Measurements from ENCODE around the gene PITPNC1.
"Not testable (repeated sequence)": the region's sequence is repeated elsewhere in the genome, so short reads cannot be mapped to it uniquely, and the experiment has no call there.

The PITPNC1 gene

GRCh38 chr17:67625971-67626370, 248.9 kb downstream of the PITPNC1 start:
- H3K4me2 ChIP-seq (ENCODE audit: low read length) = no peak overlapping the region
- no peak for TF ChIP-seq EZH2 (IDR thresholded peaks at IDR 0.05; ENCODE audit: borderline replicate concordance, low read length)
- TF ChIP-seq CTCF (IDR thresholded peaks at IDR 0.05; ENCODE audit: low read length) = no peak
- H3K4me1 ChIP-seq (ENCODE audit: insufficient read depth, low read length, severe bottlenecking) = no peaks in the 10 kb centered on the region
- H2AFZ ChIP-seq (ENCODE audit: low read length) = no peak overlapping the region
- no peaks in the 10 kb centered on the region for H3K79me2 ChIP-seq (ENCODE audit: insufficient read depth, low read length)
- no peaks in the 10 kb centered on the region; the same call in 1 of the 2 replicates for H3K27me3 ChIP-seq (ENCODE audit: insufficient read depth, low read length)
- H3F3A ChIP-seq (ENCODE audit: insufficient read depth, low read length) = no peaks in the 10 kb centered on the region
- no peaks in the 10 kb centered on the region for H3K9me3 ChIP-seq (ENCODE audit: low read length)
- H3K27ac ChIP-seq (ENCODE audit: low read depth, low read length, poor library complexity, severe bottlenecking) = no peak overlapping the region
- no peak overlapping the region for H3K4me3 ChIP-seq (ENCODE audit: low read depth, low read length, poor library complexity, severe bottlenecking)
- no peak overlapping the region for H3K9ac ChIP-seq (ENCODE audit: low read length)
- no peaks in the 10 kb centered on the region for H4K20me1 ChIP-seq (ENCODE audit: insufficient read depth, low read length)
- H3K36me3 ChIP-seq (ENCODE audit: insufficient read depth, low read length) = no peaks in the 10 kb centered on the region; the same call in 1 of the 2 replicates
- no peaks in the 10 kb centered on the region for H3K9me2 ChIP-seq (ENCODE audit: low read depth, low read length)

- Histone ChIP-seq H4K20me1 (ENCODE audit: insufficient read depth, low read length) (no peaks in the 10 kb centered on the region), H2AFZ (ENCODE audit: low read length) (no peak overlapping the region), H3F3A (ENCODE audit: insufficient read depth, low read length) (no peaks in the 10 kb centered on the region), H3K36me3 (ENCODE audit: insufficient read depth, low read length) (no peaks in the 10 kb centered on the region; the same call in 1 of the 2 replicates), H3K27ac (ENCODE audit: low read depth, low read length, poor library complexity, severe bottlenecking) (no peak overlapping the region), H3K79me2 (ENCODE audit: insufficient read depth, low read length) (no peaks in the 10 kb centered on the region), H3K9me2 (ENCODE audit: low read depth, low read length) (no peaks in the 10 kb centered on the region), H3K27me3 (ENCODE audit: insufficient read depth, low read length) (no peaks in the 10 kb centered on the region; the same call in 1 of the 2 replicates), H3K9me3 (ENCODE audit: low read length) (no peaks in the 10 kb centered on the region), H3K9ac (ENCODE audit: low read length) (no peak overlapping the region), H3K4me3 (ENCODE audit: low read depth, low read length, poor library complexity, severe bottlenecking) (no peak overlapping the region), H3K4me1 (ENCODE audit: insufficient read depth, low read length, severe bottlenecking) (no peaks in the 10 kb centered on the region), H3K4me2 (ENCODE audit: low read length) (no peak overlapping the region)
- TF ChIP-seq CTCF (IDR thresholded peaks at IDR 0.05; ENCODE audit: low read length) (peak; percentile 16; the same call in 1 of the 2 replicates), EZH2 (IDR thresholded peaks at IDR 0.05; ENCODE audit: borderline replicate concordance, low read length) (no peak)
Observed at GRCh38 chr17:67628580-67629013, 251.5 kb downstream of the PITPNC1 start.

- Histone ChIP-seq H3K36me3 (ENCODE audit: insufficient read depth, low read length) (no peaks in the 10 kb centered on the region; the same call in 1 of the 2 replicates), H3K4me3 (ENCODE audit: low read depth, low read length, poor library complexity, severe bottlenecking) (no peak overlapping the region), H2AFZ (ENCODE audit: low read length) (no peak overlapping the region), H3K4me2 (ENCODE audit: low read length) (no peak overlapping the region), H3K9ac (ENCODE audit: low read length) (no peak overlapping the region), H4K20me1 (ENCODE audit: insufficient read depth, low read length) (no peaks in the 10 kb centered on the region), H3K9me2 (ENCODE audit: low read depth, low read length) (no peaks in the 10 kb centered on the region), H3F3A (ENCODE audit: insufficient read depth, low read length) (no peaks in the 10 kb centered on the region), H3K4me1 (ENCODE audit: insufficient read depth, low read length, severe bottlenecking) (no peaks in the 10 kb centered on the region), H3K27ac (ENCODE audit: low read depth, low read length, poor library complexity, severe bottlenecking) (no peak overlapping the region), H3K9me3 (ENCODE audit: low read length) (no peaks in the 10 kb centered on the region), H3K27me3 (ENCODE audit: insufficient read depth, low read length) (no peaks in the 10 kb centered on the region; the same call in 1 of the 2 replicates), H3K79me2 (ENCODE audit: insufficient read depth, low read length) (no peaks in the 10 kb centered on the region)
- TF ChIP-seq EZH2 (IDR thresholded peaks at IDR 0.05; ENCODE audit: borderline replicate concordance, low read length) (no peak), CTCF (IDR thresholded peaks at IDR 0.05; ENCODE audit: low read length) (peak; percentile 32; the same call in 1 of the 2 replicates)
Observed at GRCh38 chr17:67629971-67630320, 252.9 kb downstream of the PITPNC1 start.

- H3K4me3 ChIP-seq (ENCODE audit: low read depth, low read length, poor library complexity, severe bottlenecking); H3K4me2 ChIP-seq (ENCODE audit: low read length); H3K4me1 ChIP-seq (ENCODE audit: insufficient read depth, low read length, severe bottlenecking); H2AFZ ChIP-seq (ENCODE audit: low read length); H3K27me3 ChIP-seq (ENCODE audit: insufficient read depth, low read length); H4K20me1 ChIP-seq (ENCODE audit: insufficient read depth, low read length); H3K9me3 ChIP-seq (ENCODE audit: low read length); H3F3A ChIP-seq (ENCODE audit: insufficient read depth, low read length); H3K9me2 ChIP-seq (ENCODE audit: low read depth, low read length); H3K36me3 ChIP-seq (ENCODE audit: insufficient read depth, low read length); H3K27ac ChIP-seq (ENCODE audit: low read depth, low read length, poor library complexity, severe bottlenecking); H3K9ac ChIP-seq (ENCODE audit: low read length); H3K79me2 ChIP-seq (ENCODE audit: insufficient read depth, low read length): not testable (repeated sequence)
Observed at GRCh38 chr17:67630836-67631235, 253.8 kb downstream of the PITPNC1 start.

All from OCI-LY1 (cell line).